ENCODE results near the gene ABCD1.

Gene ABCD1

DNA sequence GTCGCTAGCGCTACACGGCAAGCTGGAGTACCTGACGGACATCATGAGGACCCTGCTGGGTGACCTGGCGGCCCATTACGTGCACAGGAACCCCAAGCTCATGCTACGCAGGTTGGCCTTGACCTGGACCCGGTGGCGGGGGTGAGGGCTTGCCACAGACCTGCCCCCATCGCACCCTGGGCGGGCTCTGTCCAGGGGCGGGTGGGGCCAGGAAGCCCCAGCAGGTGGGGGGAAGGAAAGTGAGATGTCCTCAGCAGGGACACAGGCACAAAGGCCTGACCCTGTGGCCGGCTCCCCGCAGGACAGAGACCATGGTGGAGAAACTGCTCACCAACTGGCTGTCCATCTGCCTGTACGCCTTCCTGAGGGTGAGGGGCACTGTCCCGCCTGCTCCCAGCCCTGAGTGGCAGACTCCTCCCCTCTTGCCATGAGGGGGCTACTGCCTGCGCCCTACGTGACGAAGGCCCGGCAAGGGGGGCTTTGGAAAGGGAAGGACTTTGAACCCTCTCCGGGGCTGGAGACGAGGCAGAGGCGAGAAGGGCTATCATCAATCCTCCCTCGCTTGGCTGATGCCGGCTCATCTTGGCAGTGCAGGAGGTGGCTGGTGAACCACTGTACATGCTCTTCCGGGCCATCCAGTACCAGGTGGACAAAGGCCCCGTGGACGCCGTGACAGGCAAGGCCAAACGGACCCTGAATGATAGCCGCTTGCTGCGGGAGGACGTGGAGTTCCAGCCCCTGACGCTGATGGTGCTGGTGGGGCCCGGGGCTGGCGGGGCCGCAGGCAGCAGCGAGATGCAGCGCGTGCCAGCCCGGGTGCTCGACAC is 50.9 kb downstream of the ABCD1 start:
- no peak for DNase-seq

DNA sequence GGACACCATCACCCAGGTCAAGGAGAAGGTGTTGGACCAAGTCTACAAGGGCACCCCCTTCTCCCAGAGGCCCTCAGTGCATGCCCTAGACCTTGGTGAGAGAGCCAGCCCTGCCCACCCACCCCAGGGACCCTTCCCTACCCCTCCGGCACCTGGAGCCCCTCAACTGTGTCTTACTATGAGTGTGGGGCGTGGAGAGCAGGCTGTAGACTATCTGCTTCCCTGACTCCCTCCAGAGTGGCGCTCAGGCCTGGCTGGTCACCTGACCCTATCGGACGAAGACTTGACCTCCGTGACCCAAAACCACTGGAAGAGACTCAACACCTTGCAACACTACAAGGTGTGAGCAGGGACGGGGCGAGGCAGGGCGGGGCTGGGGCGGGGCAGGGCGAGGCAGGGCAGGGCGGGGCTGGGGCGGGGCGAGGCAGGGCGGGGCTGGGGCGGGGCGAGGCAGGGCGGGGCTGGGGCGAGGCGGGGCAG is 51.5 kb downstream of the ABCD1 start:
- no peak for DNase-seq

DNA sequence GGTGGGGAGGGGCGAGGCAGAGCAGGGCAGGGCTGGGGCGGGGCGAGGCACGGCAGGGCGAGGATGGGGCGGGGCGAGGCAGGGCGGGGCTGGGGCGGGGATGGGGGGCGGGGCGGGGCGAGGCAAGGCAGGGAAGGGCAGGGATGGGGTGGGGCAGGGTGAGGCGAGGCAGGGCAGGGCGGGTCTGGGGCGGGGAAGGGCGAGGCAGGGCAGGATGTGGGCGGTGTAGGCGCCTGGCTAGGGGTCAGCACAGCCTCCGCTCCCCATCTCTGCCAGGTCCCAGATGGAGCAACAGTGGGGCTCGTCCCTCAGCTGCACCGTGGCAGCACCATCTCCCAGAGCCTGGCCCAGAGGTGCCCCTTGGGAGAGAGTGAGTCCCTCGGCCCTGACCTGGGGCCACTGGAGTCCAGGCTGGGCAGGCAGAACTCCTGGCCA is 52.0 kb downstream of the ABCD1 start:
- DNase-seq = no peak

DNA sequence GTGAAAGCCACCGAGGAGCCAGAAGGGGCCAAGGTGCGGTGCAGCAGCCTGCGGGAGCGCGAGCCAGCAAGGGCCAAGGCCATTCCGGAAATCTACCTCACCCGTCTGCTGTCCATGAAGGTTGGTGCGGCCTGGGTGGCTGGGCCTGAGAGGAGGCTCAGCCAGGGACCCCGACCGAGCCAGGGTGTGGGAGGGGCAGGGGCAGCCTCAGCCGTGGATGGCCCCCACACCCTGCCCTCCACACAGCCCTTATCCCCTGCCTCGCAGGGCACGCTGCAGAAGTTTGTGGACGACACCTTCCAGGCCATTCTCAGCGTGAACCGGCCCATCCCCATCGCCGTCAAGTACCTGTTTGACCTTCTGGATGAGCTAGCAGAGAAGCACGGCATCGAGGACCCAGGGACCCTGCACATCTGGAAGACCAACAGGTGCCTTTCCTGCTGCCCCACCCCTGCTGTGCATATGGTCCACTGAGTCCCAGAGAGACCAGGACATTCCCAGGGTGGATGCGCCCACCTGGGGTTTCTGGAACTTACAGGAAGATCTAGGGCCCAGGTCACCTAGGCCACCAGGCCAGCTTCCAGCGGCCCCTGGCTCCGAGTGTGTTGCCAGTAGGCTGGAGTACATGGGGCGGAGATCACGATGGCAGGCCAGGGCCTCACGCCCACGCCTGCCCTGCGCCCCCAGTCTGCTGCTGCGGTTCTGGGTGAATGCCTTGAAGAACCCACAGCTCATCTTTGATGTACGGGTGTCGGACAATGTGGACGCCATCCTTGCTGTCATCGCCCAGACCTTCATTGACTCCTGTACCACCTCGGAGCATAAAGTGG is 52.8 kb downstream of the ABCD1 start:
- DNase-seq = no peak

DNA sequence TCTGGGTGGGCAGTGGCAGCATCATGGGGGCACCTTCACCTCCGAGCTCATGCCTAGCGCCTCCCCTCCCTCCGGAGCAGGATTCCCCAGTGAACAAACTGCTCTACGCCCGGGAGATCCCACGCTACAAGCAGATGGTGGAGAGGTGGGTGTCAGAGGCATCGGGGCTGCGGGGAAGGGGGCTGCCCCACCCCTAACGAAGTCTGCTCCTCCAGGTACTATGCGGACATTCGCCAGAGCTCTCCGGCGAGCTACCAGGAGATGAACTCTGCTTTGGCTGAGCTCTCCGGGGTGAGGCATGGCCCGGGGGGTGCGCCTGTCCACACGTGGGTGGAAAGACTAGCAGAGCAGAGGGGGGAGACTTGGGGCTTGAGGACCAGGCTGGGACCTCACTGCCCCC is 53.5 kb downstream of the ABCD1 start:
- no peak for DNase-seq

DNA sequence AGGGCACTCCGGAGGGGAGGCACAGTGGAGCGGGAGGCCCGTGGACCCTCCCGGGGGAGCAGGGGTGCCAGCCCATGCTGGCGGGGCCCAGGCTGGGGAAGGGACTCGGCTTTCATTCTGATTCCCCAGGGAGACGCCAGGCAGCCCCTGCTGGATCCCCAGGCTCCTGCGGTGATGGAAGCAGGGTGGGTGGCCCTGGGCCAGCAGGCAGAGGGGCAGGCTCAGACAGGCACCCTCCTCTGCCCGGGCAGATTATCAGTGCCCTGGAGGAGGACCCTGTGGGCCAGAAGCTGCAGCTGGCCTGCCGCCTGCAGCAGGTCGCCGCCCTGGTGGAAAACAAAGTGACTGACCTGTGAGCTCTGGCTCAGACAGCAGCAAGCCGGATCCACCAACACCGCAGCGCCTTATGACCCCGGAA is 54.0 kb downstream of the ABCD1 start:
- DNase-seq = no peak

DNA sequence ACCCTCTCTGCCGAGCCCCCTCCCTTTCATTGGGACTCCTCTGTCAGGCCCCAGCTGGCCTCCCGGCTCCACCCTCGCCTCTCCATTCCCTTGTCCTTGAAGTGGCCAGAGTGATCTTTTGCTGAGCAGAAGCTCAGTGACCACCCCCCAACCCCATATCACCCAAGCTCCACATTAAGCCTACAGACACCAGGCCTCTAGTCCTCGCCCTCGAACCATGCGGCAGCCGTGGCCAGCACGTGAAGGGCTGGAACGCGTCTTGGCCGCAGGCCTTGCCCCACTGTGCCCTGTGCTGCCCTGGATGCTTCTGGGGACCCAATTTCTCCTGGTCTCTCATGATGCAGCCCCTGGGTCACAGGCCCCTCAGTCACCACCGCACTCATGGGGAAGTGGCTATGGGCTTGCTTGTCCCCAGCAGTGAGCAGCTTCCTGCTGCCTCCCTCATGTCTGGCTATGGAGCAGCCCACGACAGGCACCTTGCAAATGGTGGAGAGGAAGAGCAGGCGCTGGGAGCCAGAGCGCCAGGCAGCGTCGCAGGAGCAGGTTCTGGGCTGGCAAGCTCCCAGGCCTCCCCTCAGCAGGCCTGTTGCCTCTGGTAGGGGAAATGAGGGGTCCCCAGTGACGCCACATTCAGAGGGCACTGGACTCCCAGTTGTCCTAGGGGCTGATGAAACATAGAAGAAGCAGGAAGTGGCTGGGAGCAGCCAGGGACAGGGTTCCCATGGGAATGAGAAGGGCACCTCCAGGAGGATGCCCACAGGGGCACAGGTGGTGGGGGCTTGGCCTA is 55.4 kb downstream of the ABCD1 start:
- DNase-seq = no peak

DNA sequence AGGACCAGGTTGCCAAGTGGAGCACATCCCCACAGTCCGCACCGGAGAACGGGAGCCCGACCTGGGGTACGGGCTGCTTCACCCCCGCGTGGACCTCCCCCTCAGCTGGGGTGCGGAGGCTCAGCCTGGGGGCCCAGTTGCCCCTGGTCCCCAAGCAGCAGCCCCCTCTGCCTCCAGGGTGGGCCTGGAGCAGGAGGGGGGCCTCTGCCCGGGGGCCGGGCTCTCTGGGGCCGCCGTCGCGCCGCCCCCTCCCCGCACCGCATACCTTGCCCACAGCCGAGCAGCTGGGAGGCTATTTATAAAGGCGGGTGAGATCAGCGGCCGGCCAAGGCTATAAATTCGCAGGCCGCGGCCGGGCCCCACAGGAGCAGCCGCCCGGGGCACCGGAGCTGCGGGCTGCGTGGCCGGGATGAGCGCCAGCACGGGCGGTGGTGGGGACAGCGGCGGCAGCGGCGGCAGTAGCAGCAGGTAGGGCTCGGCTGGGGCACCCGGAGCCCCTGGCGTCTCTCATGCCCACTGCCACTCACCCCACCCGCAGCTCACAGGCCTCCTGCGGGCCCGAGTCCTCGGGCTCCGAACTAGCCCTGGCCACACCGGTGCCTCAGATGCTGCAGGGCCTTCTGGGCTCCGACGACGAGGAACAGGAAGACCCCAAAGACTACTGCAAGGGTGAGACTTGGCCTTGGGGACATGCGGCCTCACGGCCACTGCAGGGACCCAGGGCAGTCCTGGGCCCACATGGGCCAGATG is 56.2 kb downstream of the ABCD1 start, which contains the start of gene SRPK3:
Gene SRPK3 (plus strand): TSS at position 364 of the 750 bp plus-strand sequence. CDS start 46 bp downstream, at position 410.
- no peak for DNase-seq

DNA sequence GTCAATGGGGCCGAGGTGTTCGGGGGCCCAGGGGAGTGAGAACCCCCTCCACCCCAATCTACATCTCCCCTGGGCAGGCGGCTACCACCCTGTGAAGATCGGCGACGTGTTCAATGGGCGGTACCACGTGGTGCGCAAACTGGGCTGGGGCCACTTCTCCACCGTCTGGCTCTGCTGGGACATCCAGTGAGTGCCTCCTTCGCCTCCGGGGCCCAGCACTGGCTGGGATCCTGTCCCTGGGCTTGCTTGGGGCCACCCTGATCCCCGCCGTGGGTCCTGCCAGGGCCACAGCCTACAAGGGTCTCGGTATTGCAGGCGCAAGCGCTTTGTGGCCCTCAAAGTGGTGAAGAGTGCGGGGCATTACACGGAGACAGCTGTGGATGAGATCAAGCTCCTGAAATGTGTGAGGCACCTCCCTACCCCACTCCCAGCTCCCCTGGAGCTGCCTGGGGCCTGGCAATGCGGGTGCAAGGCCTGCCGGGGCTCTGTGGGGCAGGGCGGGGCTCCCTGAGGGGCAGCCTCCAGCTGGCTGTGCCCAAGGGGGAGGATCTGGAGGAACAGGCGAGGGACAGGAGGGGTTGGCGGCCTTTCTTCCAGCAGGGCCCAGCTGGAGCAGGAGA is 56.9 kb downstream of the ABCD1 start:
- DNase-seq = no peak

DNA sequence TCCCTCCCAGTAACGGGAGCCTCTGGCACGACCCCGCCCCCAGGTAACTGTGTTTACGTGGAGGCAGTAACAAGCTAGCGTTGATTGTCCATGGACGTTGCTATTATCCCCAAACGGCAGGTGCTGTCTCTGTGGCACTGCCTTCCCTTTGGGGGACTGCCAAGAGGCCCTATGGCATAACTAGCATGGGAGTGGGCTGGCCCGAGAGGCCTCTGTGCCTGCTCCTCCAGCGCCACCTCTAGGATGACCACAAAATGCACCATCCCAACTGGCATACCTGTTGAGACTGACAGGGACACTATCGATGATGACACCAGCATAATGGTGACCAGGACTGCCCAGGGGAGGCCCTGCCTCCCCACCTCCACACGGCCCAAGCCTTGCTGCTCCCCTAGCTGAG is 57.7 kb downstream of the ABCD1 start:
- DNase-seq = no peak

DNA sequence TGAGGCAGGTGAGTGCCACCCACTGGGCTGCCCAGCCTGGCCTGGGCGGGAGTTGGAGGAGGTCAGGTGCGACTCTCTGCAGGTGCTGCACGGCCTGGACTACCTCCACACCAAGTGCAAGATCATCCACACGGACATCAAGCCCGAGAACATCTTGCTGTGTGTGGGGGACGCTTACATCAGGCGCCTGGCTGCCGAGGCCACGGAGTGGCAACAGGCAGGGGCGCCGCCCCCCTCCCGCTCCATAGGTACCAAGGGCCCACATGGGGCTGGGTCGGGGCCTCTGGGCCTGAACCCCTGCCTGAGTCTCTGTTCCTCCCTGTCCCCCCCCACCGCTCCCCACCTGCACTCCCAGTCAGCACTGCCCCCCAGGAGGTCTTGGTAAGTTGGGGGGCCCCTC is 58.2 kb downstream of the ABCD1 start:
- no peak for DNase-seq

DNA sequence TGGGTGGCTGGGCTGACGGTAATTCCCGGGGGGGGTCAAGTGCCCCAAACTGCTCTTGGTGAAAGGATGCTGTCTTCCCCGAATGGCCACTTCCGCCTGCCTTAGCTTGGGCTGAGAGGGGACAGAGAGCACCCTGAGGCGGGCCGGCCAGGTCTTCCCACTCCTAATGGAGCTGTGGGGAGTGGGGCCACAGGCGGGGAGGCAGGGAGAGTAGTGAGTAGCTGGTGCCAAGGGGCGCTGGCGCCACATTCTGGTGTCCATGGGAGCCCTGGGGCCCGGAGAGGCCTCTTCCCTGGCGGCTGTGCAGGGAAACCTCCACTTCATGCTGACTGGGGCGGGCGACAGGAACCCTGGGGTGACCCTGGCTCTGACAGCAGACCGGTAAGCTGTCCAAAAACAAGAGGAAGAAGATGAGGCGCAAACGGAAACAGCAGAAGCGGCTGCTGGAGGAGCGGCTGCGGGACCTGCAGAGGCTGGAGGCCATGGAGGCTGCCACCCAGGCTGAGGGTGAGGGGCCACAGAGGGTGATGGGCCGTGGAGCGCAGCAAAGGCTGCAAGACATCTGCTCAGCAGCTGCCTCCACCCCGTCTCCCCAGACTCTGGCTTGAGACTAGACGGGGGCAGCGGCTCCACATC is 58.8 kb downstream of the ABCD1 start:
- no peak for DNase-seq

DNA sequence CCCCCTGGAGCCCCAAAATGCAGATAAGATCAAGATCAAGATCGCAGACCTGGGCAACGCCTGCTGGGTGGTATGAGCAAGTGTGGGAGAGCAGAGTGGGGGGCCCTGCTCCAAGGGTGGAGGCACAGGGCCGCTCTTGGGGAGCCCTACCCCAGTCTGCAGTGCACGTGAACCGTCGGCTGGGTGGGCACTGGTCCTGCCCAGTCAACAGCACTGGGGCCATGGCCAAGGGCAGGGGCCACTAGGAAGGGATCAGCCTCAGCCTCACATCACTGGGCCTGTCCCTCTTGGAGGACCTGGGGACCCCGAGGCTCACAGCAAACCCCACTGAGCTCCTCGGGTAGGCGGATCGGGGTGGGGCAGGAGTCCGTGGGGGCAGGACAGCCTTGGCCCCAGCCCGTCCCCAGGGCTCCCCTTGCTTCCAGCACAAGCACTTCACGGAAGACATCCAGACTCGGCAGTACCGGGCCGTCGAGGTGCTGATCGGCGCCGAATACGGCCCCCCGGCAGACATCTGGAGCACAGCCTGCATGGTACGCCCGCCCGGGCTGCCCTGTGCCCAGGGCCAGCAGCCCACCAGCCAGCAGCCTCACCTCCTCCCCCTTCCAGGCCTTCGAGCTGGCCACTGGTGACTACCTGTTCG is 59.8 kb downstream of the ABCD1 start:
- no peak for DNase-seq

DNA sequence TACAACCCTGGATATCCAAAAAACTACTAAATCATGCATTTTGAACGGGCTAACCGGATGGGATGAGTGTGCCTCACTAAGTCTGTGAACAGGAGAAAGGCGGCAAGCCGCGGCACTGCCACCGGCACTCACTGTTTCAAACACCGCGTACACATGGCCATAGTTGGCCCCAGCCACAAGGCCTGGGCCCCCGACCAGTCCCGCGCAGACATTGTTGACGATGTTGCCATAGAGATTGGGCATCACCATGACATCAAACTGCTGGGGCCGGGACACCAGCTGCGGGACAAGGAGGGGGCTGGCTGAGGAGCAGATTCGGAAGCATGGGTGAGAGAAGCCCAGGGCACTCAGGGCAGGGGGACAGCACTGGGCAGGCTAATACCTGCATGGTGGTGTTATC is 62.0 kb downstream of the ABCD1 start:
- DNase-seq = no peak

DNA sequence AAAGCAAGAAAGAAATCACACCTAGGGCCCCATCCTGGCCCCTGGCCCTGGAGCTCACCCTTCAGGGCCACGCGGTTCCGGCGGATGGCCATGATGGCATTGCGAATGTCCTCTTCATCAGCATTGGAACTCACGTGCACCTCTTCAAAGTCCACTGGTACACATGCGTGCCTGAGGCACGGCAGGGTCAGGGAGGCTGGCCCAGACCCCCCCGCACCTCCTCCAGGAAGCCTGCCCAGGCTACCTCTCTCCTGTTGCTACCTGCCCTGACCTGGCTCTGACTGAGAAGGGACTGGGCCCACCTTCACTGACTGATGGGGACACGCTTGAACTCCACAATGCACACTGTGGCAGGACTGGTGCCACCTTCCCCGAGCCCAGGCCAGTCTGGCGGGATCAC is 65.0 kb downstream of the ABCD1 start:
- no peak for DNase-seq

DNA sequence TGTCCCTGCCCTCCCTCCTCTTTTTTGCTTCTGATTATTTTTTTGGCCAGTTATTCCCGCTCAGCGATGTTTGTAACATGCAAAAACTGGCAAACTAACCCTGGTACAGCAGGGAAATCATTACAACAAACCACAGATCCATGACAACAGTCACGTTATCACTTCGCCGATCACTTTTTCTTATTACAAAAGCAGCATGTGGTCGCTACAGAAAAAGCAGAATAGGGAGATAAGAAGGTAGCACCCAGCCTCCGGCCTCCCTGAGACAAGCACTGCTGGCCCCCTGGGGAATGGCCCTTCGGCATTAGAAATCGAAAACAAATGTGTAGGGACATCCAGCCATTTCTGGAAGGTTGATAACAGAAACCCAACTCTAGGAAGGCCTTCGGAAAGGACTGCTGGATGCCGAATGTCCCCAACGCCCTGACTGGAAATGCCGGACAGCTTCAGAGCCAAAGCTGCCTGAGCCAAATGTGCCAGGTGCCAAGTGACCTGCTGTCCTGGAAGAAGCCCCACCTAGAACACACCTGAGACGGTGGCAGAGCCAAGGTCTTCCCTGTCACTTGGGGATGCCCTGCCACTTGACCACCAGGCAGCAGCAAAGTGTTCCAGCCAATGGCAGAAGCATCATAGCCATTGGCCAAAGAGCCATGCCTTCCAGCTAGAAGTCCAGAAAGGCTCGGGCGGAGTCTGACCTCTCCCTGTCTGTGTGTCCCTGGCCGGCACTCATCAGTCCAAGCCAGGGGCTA is 66.6 kb downstream of the ABCD1 start:
- DNase-seq = no peak

DNA sequence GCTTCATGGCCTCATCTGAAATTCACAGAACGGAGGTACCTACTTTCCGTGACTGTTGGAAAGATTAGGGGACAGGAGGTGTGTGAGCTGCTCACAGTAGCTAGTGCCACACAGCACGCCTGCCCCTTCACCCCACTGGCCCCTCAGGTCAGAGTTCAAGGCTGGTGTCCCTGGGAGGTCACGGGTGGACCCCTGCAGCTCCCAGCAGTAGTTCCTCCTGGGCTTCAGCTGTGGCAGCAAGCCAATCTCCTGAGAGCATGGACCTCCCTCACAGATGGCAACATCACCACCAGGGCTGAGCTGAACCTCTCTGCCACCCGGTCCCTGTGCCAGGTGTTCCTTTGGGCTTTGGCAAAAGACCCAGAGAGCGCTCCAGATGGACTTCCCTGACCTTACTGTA is 67.7 kb downstream of the ABCD1 start:
- no peak for DNase-seq

DNA sequence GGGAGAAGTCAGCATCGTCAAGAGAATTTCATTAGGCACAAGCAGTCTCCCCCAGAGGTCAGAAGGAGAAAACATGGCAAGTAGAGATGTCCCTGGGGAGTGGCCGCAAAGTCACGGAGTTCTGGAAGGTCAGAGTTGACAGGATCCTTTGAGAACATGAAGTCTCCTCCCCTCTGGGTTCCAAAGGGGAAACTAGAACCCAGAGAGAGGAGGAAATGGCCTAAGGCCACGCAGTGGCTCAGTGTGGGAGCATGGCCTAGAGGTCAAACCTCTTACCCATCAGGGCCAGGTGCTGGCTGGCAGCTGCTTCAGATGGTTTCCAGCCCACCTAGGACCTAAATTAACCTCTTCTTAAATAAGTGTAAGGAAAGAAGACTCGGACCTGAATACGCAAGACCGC is 68.6 kb downstream of the ABCD1 start:
- DNase-seq = no peak
